ENCODE data around the gene SYT15.
"Not testable (repeated sequence)": the region's sequence is repeated elsewhere in the genome, so short reads cannot be mapped to it uniquely, and the experiment has no call there.

Gene SYT15

GRCh38 chr10:46593307-46593706 is 14.4 kb downstream of the SYT15 start:
- DNase-seq, result not testable (repeated sequence)

- not testable (repeated sequence) for DNase-seq
These were observed 15.6 kb downstream of the SYT15 start for GRCh38 chr10:46594453-46595063.

- DNase-seq, result not testable (repeated sequence)
These were observed 17.6 kb downstream of the SYT15 start for GRCh38 chr10:46596570-46596969.

GRCh38 chr10:46597616-46598246 is 18.8 kb downstream of the SYT15 start:
- DNase-seq, result peak; percentile 65

- not testable (repeated sequence) for DNase-seq
These were observed 21.6 kb downstream of the SYT15 start for GRCh38 chr10:46600516-46600915.

- not testable (repeated sequence) for DNase-seq
These were observed 36.6 kb downstream of the SYT15 start for GRCh38 chr10:46615540-46615939.

GRCh38 chr10:46616227-46616626 is 37.3 kb downstream of the SYT15 start:
- not testable (repeated sequence) for DNase-seq

- DNase-seq, result not testable (repeated sequence)
These were observed 38.2 kb downstream of the SYT15 start for GRCh38 chr10:46617134-46617533.

GRCh38 chr10:46617913-46618312 is 39.0 kb downstream of the SYT15 start:
- not testable (repeated sequence) for DNase-seq

- DNase-seq, result not testable (repeated sequence)
These were observed 45.1 kb downstream of the SYT15 start for GRCh38 chr10:46623899-46624654.

GRCh38 chr10:46629805-46630204 is 50.9 kb downstream of the SYT15 start:
- DNase-seq, result not testable (repeated sequence)

GRCh38 chr10:46630816-46631215 is 51.9 kb downstream of the SYT15 start:
- not testable (repeated sequence) for DNase-seq

GRCh38 chr10:46631683-46632082 is 52.8 kb downstream of the SYT15 start:
- not testable (repeated sequence) for DNase-seq

GRCh38 chr10:46634698-46635097 is 55.8 kb downstream of the SYT15 start:
- not testable (repeated sequence) for DNase-seq

GRCh38 chr10:46635364-46635959 is 56.5 kb downstream of the SYT15 start:
- DNase-seq, result not testable (repeated sequence)

GRCh38 chr10:46640005-46640404 is 61.1 kb downstream of the SYT15 start:
- not testable (repeated sequence) for DNase-seq

Data from activated effector memory CD4-positive, alpha-beta T cell treated with anti-CD3 and anti-CD28 coated beads, Interleukin-2, amount 50 U/mL, for 16 hours (primary cell).